Superior temporal gyrus (tissue), 1 donor: ENCODE measurements around the gene C7orf57.
A peak's percentile ranks its signal among the peaks of the same experiment; 100 is the strongest.

Source experiments
- DNase-seq: peaks from one replicate; pipeline ENCODE4 v3.0.0-alpha.2; 2016; ENCODE audit errors: extremely low spot score

Gene C7orf57

GRCh38 chr7:48109848-48110663 is 74.7 kb downstream of the C7orf57 start:
- DNase-seq, result peak; percentile 84

DNA sequence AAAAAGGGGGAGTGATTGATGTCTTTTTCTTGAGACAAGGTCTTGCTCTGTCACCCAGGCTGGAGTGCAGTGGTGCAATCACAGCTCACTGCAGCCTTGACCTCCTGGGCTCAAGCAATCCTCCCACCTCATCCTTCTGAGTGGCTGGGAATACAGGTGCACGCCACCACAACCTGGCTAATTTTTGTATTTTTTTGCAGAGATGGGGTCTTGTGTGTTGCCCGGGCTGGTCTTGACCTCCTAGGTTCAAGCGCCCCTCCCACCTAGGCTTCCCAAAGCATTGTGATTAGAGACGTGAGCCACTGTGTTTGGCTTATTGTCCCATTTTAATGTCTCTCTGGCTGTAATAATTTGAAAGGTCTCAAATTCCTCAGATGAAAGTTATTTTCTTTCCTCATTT is 75.5 kb downstream of the C7orf57 start:
- no peak for DNase-seq
